ENCODE data around the gene CDK6. TPM values are rescaled to one million over a fixed set of nuclear protein-coding genes. Genes with fewer than 3 reads are reported as not detected.

Gene CDK6
- total and polyA plus RNA-seq, 4 donors, result 1.6 to 66.4 (median 12.1) TPM

GRCh38 chr7:92797284-92797683 is 39.1 kb downstream of the CDK6 start:
- Histone ChIP-seq H3K4me3 (no peak overlapping the region), H3K9me3 (ENCODE audit: control insufficient read depth in 4 of 4, insufficient read depth in 3 of 4, low read length in 3 of 4) (no peaks in the 10 kb centered on the region), H3K36me3 (ENCODE audit: control insufficient read depth in 4 of 4, insufficient read depth in 4 of 4, low read length in 4 of 4) (no peaks in the 10 kb centered on the region), H3K27ac (ENCODE audit: low read depth in 1 of 2, low read length in 1 of 2) (peak overlapping the region in 1 of 2 donors; percentile 64), H3K4me1 (ENCODE audit: control insufficient read depth in 5 of 5, insufficient read depth in 5 of 5, low read length in 5 of 5) (peaks cover 3 to 52% (median 31%) of the 10 kb centered on the region in 5 donors), H3K27me3 (ENCODE audit: control insufficient read depth in 3 of 3, insufficient read depth in 3 of 3, low read length in 2 of 3) (no peaks in the 10 kb centered on the region), H3K9ac (ENCODE audit: insufficient read depth in 1 of 2, low read length in 2 of 2) (no peak overlapping the region)
- ATAC-seq (ENCODE audit: insufficient read depth, low FRiP score) (no peak), DNase-seq (no peak)
- 92 to 100% methylated on average over 1 of the region's 1 CpG for WGBS, 2 donors
- TF ChIP-seq CTCF (IDR thresholded peaks at IDR 0.05; ENCODE audit: control extremely low read depth, extremely low read depth), result no peak

GRCh38 chr7:92794831-92795230 is 41.5 kb downstream of the CDK6 start:
- Histone ChIP-seq H3K4me1 (ENCODE audit: control insufficient read depth in 5 of 5, insufficient read depth in 5 of 5, low read length in 5 of 5) (peaks cover 7 to 52% (median 40%) of the 10 kb centered on the region in 5 donors), H3K9me3 (ENCODE audit: control insufficient read depth in 4 of 4, insufficient read depth in 3 of 4, low read length in 3 of 4) (no peaks in the 10 kb centered on the region), H3K36me3 (ENCODE audit: control insufficient read depth in 4 of 4, insufficient read depth in 4 of 4, low read length in 4 of 4) (no peaks in the 10 kb centered on the region), H3K27ac (ENCODE audit: low read depth in 1 of 2, low read length in 1 of 2) (no peak overlapping the region), H3K27me3 (ENCODE audit: control insufficient read depth in 3 of 3, insufficient read depth in 3 of 3, low read length in 2 of 3) (no peaks in the 10 kb centered on the region), H3K4me3 (no peak overlapping the region), H3K9ac (ENCODE audit: insufficient read depth in 1 of 2, low read length in 2 of 2) (no peak overlapping the region)
- TF ChIP-seq CTCF (IDR thresholded peaks at IDR 0.05; ENCODE audit: control extremely low read depth, extremely low read depth), result no peak
- no peak for ATAC-seq (ENCODE audit: insufficient read depth, low FRiP score)
- WGBS, 2 donors, result 55 to 57% methylated on average over 2 of the region's 2 CpGs
- DNase-seq, result peak in 2 of 3 donors; percentile 83 to 88

GRCh38 chr7:92794391-92794790 is 42.0 kb downstream of the CDK6 start:
- no peaks in the 10 kb centered on the region for H3K27me3 ChIP-seq (ENCODE audit: control insufficient read depth in 3 of 3, insufficient read depth in 3 of 3, low read length in 2 of 3)
- no peak for TF ChIP-seq CTCF (IDR thresholded peaks at IDR 0.05; ENCODE audit: control extremely low read depth, extremely low read depth)
- 80 to 85% methylated on average over 4 of the region's 4 CpGs for WGBS, 2 donors
- ATAC-seq (ENCODE audit: insufficient read depth, low FRiP score), result no peak
- DNase-seq, result peak in 2 of 3 donors; percentile 64 to 68
- H3K4me3 ChIP-seq, result no peak overlapping the region
- H3K9me3 ChIP-seq (ENCODE audit: control insufficient read depth in 4 of 4, insufficient read depth in 3 of 4, low read length in 3 of 4), result no peaks in the 10 kb centered on the region
- no peak overlapping the region for H3K27ac ChIP-seq (ENCODE audit: low read depth in 1 of 2, low read length in 1 of 2)
- H3K36me3 ChIP-seq (ENCODE audit: control insufficient read depth in 4 of 4, insufficient read depth in 4 of 4, low read length in 4 of 4), result no peaks in the 10 kb centered on the region
- peak overlapping the region in 1 of 2 donors; percentile 6 for H3K9ac ChIP-seq (ENCODE audit: insufficient read depth in 1 of 2, low read length in 2 of 2)
- peaks cover 7 to 52% (median 37%) of the 10 kb centered on the region in 5 donors for H3K4me1 ChIP-seq (ENCODE audit: control insufficient read depth in 5 of 5, insufficient read depth in 5 of 5, low read length in 5 of 5)

GRCh38 chr7:92793656-92794205 is 42.6 kb downstream of the CDK6 start:
- no peak for TF ChIP-seq CTCF (IDR thresholded peaks at IDR 0.05; ENCODE audit: control extremely low read depth, extremely low read depth)
- H3K27me3 ChIP-seq (ENCODE audit: control insufficient read depth in 3 of 3, insufficient read depth in 3 of 3, low read length in 2 of 3), result no peaks in the 10 kb centered on the region
- H3K4me1 ChIP-seq (ENCODE audit: control insufficient read depth in 5 of 5, insufficient read depth in 5 of 5, low read length in 5 of 5), result peaks cover 6 to 46% (median 32%) of the 10 kb centered on the region in 5 donors
- H3K27ac ChIP-seq (ENCODE audit: low read depth in 1 of 2, low read length in 1 of 2), result no peak overlapping the region
- no peaks in the 10 kb centered on the region for H3K36me3 ChIP-seq (ENCODE audit: control insufficient read depth in 4 of 4, insufficient read depth in 4 of 4, low read length in 4 of 4)
- no peak overlapping the region for H3K4me3 ChIP-seq
- peaks cover 0 to 4% (median 0%) of the 10 kb centered on the region in 4 donors for H3K9me3 ChIP-seq (ENCODE audit: control insufficient read depth in 4 of 4, insufficient read depth in 3 of 4, low read length in 3 of 4)
- ATAC-seq (ENCODE audit: insufficient read depth, low FRiP score) (no peak), DNase-seq (peak in 1 of 3 donors; percentile 53)
- H3K9ac ChIP-seq (ENCODE audit: insufficient read depth in 1 of 2, low read length in 2 of 2), result no peak overlapping the region
- 26 to 51% methylated on average over 1 of the region's 1 CpG for WGBS, 2 donors

All from lung (tissue), 12 donors.